Neural crest cell (in vitro differentiated cells): ENCODE results near the gene S100A10. TPM values are rescaled to one million over a fixed set of nuclear protein-coding genes. Genes with fewer than 3 reads are reported as not detected.

Experiments used
- DNase-seq: peaks from one replicate; pipeline ENCODE4 v3.0.0; 2021; ENCODE audit warnings: low read depth, mixed read lengths, low spot score
- H3K27ac Mint-ChIP-seq: one replicate; pipeline ENCODE4 v1.8.0; 2021; ENCODE audit warnings: mild to moderate bottlenecking, mixed read lengths; ENCODE audit not compliant: unreplicated experiment
- H3K27me3 Mint-ChIP-seq: 2 replicates; pipeline ENCODE4 v1.8.0; 2021; ENCODE audit warnings: low read depth, mild to moderate bottlenecking, mixed read lengths
- H3K36me3 Mint-ChIP-seq: 2 replicates; pipeline ENCODE4 v1.8.0; 2021; ENCODE audit warnings: low read depth, mild to moderate bottlenecking, mixed read lengths
- H3K4me1 Mint-ChIP-seq: 2 replicates; pipeline ENCODE4 v1.8.0; 2021; ENCODE audit warnings: mixed read lengths
- H3K4me3 Mint-ChIP-seq: one replicate; pipeline ENCODE4 v1.8.0; 2021; ENCODE audit warnings: mild to moderate bottlenecking, mixed read lengths
- H3K9me3 Mint-ChIP-seq: 2 replicates; pipeline ENCODE4 v1.8.0; 2021; ENCODE audit warnings: mixed read lengths
- long read RNA-seq: library from polyadenylated mRNA; unstranded; transcript quantifications from one replicate; pipeline ENCODE4 v2.0.0, GENCODE V29; 2020
- total RNA-seq: library from RNA; stranded (reverse); gene quantifications from 2 replicates; pipeline ENCODE4 v1.2.1, GENCODE V29; 2021
- TF ChIP-seq, protein P1 (sequence below): fragments of 200-600 bp; sonication (generic); conservative IDR thresholded peaks from 2 replicates; pipeline ENCODE4 v1.5.0; 2021; ENCODE audit warnings: antibody characterized with exemption, mild to moderate bottlenecking

S100A10 gene, protein sequence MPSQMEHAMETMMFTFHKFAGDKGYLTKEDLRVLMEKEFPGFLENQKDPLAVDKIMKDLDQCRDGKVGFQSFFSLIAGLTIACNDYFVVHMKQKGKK
- total RNA-seq = 44.8 and 65.6 TPM in 2 replicates
- long read RNA-seq, transcript S100A10-202 (3 exons, 1,202 nt) = major isoform, 5 of 7 reads
- long read RNA-seq, partial matches to known transcripts = 1 of 7 reads
- long read RNA-seq, other reads (novel, unspliced or antisense) = 1 of 7 reads

DNA sequence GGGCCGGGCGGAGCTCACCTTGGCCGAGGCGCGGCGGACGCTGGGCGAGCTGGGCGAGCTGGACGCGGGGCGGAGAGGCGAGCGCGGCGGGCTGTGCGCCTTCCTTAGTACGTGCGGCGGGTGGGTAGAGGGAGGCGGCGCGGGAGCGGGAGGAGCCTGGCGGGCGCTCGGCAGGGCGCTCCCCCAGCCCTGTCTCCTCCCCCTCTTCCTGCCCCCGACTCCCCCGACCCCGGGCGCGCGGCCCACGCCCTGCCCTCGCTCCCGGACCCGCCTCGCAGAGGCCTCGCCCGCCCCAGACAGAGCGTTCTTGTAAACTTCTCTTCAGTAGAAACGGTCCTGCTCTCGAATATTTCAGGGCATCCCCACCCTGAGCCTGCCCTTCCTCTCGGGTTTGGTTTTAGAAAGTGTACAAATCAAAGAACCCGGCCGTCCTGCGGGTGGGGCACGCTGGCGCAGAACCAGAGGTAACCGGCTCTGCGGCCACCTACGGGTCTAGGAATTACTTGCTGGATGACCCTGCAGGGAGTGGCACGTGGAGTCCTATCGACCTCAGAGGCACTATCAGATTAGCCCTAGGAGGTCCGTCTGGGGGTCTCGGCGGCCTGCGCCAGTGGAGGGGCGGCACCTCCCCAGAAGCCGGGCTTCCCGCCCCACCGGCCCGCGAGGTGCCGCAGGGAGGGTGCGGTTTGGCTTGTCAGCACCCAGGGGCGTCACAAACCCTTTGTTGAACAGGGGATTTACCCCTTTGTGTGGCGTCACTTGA, at the start of gene S100A10:
Gene S100A10 (minus strand): TSS at position 126 of the 763 bp plus-strand sequence. CDS start 7,629 bp downstream, outside the sequence.
- peak; percentile 40 for DNase-seq
- Mint-ChIP-seq H3K27ac (no peak within 1 kb of the TSS), H3K36me3 (no peaks in the 10 kb centered on the region), H3K4me1 (peaks cover 26% of the 10 kb centered on the region), H3K9me3 (no peaks in the 10 kb centered on the region), H3K27me3 (peaks cover 82% of the 10 kb centered on the region), H3K4me3 (peak within 1 kb of the TSS; percentile 94)
- TF ChIP-seq, protein P1, sequence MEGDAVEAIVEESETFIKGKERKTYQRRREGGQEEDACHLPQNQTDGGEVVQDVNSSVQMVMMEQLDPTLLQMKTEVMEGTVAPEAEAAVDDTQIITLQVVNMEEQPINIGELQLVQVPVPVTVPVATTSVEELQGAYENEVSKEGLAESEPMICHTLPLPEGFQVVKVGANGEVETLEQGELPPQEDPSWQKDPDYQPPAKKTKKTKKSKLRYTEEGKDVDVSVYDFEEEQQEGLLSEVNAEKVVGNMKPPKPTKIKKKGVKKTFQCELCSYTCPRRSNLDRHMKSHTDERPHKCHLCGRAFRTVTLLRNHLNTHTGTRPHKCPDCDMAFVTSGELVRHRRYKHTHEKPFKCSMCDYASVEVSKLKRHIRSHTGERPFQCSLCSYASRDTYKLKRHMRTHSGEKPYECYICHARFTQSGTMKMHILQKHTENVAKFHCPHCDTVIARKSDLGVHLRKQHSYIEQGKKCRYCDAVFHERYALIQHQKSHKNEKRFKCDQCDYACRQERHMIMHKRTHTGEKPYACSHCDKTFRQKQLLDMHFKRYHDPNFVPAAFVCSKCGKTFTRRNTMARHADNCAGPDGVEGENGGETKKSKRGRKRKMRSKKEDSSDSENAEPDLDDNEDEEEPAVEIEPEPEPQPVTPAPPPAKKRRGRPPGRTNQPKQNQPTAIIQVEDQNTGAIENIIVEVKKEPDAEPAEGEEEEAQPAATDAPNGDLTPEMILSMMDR = no peak

DNA sequence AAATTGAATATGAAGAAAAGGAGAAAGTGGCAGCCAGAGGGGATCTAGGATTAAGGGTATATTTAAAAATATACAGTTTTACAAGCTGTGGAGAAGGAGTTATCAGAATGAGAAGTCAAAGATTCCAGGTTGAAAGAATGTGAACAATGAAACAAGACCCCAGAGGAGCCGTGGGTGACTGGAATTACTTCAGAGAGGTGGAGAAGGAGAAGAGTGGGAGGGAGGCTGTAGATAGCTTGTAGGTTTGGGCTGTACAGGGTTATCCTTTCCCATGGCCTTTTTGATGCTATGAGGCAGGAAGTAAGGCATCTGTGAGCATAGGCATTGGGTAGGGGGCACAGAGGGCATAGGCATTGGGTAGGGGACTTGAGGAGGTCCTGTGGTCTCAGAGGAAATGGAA, 48.4 kb upstream of the S100A10 start:
- H3K36me3 Mint-ChIP-seq = no peaks in the 10 kb centered on the region
- H3K4me3 Mint-ChIP-seq = no peak overlapping the region
- no peak for DNase-seq
- H3K27me3 Mint-ChIP-seq = peaks cover 27% of the 10 kb centered on the region
- no peak overlapping the region for H3K27ac Mint-ChIP-seq
- TF ChIP-seq, protein P1 = no peak
- H3K4me1 Mint-ChIP-seq = peaks cover 4% of the 10 kb centered on the region
- H3K9me3 Mint-ChIP-seq = no peaks in the 10 kb centered on the region

DNA sequence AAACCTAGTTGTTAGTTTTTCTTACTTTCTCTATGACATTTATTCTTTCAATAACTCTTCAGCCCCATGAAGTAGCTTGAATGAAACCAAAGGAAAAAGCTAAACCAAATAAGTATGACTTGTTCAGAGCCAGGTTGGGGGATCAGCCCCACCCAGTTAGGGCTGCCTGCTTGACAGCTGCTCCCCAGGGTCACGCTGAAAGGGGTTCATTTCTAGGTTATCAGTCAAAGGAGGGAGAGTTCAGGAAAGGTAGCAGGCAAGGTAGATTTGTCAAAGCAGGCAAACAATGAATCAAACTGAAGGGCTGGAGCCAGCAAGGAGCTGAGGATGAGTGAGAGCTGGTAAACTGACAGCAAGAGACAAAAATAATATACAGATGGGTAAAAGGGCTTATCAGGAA, 46.2 kb upstream of the S100A10 start:
- Mint-ChIP-seq H3K27ac (no peak overlapping the region), H3K27me3 (peaks cover 46% of the 10 kb centered on the region), H3K9me3 (no peaks in the 10 kb centered on the region), H3K36me3 (no peaks in the 10 kb centered on the region), H3K4me1 (peaks cover 22% of the 10 kb centered on the region), H3K4me3 (no peak overlapping the region)
- no peak for DNase-seq
- TF ChIP-seq, protein P1 = no peak

DNA sequence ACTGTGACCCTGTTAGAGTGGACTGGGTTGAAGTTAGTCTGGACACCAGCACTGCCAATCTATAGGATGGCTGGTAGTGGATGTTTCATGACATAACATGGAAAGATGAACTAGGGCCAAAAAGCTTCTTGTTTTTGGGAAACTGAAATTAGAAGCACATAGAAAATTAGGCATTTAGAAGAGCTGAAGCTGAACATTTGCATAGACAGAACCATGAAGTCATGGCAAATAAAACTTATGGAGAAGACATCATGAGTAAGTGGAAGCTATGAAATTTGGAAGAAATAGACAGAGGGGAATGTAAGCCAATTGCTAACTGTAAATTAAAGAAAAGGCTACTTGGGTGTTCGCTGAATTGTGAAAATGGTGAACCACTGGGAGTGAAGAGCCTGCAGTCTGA, 45.8 kb upstream of the S100A10 start:
- peaks cover 48% of the 10 kb centered on the region for H3K27me3 Mint-ChIP-seq
- TF ChIP-seq, protein P1 = no peak

DNA sequence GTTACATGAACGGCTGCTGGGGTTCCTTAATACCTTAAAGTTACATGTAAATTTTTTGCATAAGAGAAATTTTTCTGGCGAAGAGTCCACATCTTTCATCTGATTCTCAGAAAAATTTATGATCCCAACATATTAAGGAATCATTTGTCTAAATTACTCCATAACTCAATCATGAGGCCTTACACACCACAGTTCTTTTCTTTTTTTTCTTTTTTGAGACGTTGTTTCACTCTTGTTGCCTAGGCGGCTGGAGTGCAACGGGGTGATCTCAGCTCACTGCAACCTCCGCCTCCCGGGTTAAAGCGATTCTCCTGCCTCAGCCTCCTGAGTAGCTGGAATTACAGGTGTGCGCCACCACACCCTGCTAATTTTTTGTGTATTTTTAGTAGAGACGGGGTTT, 45.2 kb upstream of the S100A10 start:
- H3K9me3 Mint-ChIP-seq = no peaks in the 10 kb centered on the region
- TF ChIP-seq, protein P1 = no peak
- H3K36me3 Mint-ChIP-seq = no peaks in the 10 kb centered on the region
- no peak overlapping the region for H3K27ac Mint-ChIP-seq
- H3K27me3 Mint-ChIP-seq = peaks cover 46% of the 10 kb centered on the region
- H3K4me3 Mint-ChIP-seq = no peak overlapping the region
- no peak for DNase-seq
- peaks cover 23% of the 10 kb centered on the region for H3K4me1 Mint-ChIP-seq

More for the DNA sequence above, 45.8 kb upstream of the S100A10 start:
- DNase-seq = no peak
- Mint-ChIP-seq H3K27ac (no peak overlapping the region), H3K36me3 (no peaks in the 10 kb centered on the region), H3K9me3 (no peaks in the 10 kb centered on the region), H3K4me3 (no peak overlapping the region), H3K4me1 (peaks cover 26% of the 10 kb centered on the region)
